Inferior parietal cortex (tissue), 1 donor: Measurements from ENCODE around the gene UGT1A1.
A peak's percentile ranks its signal among the peaks of the same experiment; 100 is the strongest.
"Not testable (repeated sequence)": the region's sequence is repeated elsewhere in the genome, so short reads cannot be mapped to it uniquely, and the experiment has no call there.

ENCODE experiments used
- DNase-seq: peaks from one replicate; pipeline ENCODE4 v3.0.0-alpha.2; 2016; ENCODE audit errors: extremely low spot score

The UGT1A1 gene

DNA sequence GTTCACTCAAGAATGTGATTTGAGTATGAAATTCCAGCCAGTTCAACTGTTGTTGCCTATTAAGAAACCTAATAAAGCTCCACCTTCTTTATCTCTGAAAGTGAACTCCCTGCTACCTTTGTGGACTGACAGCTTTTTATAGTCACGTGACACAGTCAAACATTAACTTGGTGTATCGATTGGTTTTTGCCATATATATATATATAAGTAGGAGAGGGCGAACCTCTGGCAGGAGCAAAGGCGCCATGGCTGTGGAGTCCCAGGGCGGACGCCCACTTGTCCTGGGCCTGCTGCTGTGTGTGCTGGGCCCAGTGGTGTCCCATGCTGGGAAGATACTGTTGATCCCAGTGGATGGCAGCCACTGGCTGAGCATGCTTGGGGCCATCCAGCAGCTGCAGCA, at the start of gene UGT1A1:
TSS of gene UGT1A1 (plus strand) at position 228 of the 400 bp plus-strand sequence. CDS start at position 246, 18 bp downstream.
- DNase-seq = no peak

DNA sequence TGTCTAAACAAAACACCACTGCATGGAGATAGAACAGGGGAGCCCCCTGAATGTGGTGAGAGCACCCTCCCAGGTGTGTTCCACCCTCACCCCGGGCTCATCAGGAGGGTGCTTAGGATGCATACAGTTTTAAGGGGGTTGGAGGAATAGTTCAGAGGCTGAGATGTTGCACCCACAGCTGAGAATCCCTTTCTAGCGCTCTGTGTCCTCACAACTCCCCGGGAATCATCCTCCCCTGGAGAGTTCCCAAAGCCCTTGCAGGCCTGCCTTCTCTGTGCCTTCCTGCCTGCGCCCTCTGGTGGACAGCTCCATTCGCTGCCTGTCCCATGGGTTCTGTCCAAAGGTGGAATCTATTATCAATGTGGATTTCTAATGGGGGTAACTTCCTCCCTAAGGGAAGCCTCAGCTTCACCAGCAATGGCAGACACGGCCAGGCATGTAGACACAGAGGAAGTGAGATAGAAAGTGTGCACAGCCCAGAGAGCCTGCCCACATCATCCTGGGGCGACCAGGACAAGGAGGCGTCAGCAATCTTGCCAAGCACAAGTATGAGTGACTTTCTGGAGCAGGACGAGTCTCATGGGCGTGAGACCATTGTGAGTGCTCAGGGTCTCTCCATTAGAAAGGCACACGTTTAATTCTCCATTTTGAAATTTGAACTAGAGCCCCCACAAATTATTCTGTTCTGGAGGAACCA, 48.6 kb upstream of the UGT1A1 start:
- DNase-seq = peak; percentile 63

DNA sequence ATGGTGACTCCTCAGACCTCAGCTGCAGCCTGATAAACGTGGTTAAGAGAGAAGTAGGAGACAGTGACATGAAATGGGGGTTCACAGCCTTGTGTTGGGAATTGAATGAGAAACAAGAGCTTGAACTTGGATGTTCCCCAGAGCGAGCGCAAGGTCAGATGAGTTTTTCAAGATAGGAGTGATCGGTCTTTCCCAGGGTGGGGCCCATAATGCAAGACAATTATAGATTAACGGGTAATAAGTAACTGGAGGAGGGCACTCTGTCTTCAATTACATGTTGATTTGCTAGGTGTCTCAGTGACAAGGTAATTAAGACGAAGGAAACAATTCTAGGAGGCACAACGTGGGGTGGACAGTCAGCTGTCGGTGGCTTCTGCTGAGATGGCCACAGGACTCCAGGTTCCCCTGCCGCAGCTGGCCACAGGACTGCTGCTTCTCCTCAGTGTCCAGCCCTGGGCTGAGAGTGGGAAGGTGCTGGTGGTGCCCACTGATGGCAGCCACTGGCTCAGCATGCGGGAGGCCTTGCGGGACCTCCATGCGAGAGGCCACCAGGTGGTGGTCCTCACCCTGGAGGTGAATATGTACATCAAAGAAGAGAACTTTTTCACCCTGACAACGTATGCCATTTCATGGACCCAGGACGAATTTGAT, 47.3 kb upstream of the UGT1A1 start, which contains the start of gene UGT1A5:
TSS of gene UGT1A5 (plus strand) at position 297 of the 651 bp plus-strand sequence. CDS start at position 382, 85 bp downstream.
- no peak for DNase-seq

DNA sequence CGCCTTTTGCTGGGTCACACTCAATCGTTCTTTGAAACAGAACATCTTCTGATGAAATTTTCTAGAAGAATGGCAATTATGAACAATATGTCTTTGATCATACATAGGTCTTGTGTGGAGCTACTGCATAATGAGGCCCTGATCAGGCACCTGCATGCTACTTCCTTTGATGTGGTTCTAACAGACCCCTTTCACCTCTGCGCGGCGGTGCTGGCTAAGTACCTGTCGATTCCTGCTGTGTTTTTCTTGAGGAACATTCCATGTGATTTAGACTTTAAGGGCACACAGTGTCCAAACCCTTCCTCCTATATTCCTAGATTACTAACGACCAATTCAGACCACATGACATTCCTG, 46.8 kb upstream of the UGT1A1 start:
- DNase-seq = no peak

DNA sequence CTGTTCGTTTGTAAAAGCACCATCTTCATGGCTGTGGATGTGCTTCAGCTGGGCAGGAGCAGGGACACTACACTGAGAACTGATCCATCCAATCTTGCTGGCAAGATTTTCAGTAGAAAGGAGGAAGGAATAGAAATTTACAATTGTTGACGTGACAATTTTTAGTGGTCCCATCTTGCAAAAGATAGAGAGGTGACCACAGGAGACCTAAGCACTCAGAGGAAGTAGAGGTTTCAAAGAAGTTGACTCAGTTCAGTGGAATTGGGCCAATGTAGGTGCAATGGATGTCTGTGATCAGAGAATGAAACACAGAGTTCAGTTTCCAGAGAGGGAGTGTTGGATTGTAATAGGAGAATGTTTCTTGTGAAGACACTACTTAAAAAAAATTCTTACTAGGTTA, 45.9 kb upstream of the UGT1A1 start:
- no peak for DNase-seq

DNA sequence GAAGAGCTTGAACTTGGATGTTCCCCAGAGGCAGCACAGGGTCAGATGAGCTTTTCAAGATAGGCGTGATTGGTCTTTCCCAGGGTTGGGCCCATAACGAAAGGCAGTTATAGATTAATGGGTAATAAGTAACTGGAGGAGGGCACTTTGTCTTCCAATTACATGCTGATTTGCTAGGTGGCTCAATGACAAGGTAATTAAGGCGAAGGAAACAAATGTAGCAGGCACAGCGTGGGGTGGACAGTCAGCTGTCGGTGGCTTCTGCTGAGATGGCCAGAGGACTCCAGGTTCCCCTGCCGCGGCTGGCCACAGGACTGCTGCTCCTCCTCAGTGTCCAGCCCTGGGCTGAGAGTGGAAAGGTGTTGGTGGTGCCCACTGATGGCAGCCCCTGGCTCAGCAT, 41.5 kb upstream of the UGT1A1 start, which contains the start of gene UGT1A4:
TSS of gene UGT1A4 (plus strand) at position 185 of the 400 bp plus-strand sequence. CDS start at position 270, 85 bp downstream.
- DNase-seq = no peak

DNA sequence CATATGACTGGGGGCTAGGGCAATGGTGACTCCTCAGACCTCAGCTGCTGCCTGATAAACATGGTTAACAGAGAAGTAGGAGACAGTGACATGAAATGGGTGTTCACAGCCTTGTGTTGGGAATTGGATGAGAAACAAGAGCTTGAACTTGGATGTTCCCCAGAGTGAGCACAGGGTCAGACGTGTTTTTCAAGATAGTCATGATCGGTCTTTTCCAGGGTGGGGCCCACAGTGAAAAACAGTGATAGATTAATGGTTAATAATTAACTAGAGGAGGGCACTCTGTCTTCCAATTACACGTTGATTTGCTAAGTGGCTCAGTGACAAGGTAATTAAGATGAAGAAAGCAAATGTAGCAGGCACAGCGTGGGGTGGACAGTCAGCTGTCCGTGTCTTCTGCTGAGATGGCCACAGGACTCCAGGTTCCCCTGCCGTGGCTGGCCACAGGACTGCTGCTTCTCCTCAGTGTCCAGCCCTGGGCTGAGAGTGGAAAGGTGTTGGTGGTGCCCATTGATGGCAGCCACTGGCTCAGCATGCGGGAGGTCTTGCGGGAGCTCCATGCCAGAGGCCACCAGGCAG, 31.3 kb upstream of the UGT1A1 start, which contains the start of gene UGT1A3:
TSS of gene UGT1A3 (plus strand) at position 320 of the 579 bp plus-strand sequence. CDS start at position 405, 85 bp downstream.
- DNase-seq = no peak

DNA sequence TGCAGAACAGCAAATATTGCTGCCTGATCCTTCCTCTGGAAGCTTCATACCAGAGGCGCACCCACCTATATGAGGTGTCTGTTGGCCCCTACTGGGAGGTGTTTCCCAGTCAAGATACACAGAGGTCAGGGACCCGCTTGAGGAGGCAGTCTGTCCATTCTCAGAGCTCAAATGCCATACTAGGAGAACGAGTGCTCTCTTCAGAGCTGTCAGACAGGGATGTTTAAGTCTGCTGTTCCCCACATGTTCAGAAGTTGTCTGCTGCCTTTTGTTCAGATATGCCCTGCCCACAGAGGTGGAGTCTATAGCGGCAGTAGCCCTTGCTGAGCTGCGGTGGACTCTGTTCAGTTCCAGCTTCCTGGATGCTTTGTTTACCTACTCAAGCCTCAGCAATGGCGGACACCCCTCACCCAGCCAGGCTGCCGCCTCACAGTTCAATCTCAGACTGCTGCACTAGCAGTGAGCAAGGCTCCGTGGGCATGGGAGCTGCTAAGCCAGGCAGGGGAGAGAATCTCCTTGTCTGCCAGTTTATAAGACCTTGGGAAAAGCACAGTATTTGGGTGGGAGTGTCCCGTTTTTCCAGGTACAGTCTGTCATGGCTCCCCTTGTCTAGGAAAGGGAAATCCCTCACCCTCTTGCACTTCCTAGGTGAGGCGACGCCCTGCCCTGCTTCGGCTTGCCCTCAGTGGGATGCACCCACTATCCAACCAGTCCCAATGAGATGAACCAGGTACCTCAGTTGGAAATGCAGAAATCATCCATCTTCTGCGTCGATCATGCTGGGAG, 23.0 kb upstream of the UGT1A1 start:
- not testable (repeated sequence) for DNase-seq

DNA sequence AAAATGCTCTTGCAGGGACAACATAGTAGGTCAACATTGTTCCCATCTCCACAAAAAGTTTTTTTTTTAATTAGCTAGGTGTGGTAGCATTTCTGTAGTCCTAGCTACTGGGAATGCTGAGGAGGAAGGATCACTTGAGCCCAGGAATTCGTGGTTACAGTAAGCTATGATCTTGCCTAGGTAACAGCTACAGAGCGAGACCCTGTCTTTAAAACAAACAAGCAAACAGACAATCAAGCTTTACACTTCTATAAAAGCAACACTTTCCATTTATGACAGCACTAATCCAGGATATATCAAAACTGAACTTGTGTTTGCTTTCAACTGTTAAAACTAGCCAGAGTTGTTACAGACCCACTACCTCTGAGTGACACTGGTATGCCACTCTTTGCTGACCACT, 19.2 kb upstream of the UGT1A1 start:
- no peak for DNase-seq

DNA sequence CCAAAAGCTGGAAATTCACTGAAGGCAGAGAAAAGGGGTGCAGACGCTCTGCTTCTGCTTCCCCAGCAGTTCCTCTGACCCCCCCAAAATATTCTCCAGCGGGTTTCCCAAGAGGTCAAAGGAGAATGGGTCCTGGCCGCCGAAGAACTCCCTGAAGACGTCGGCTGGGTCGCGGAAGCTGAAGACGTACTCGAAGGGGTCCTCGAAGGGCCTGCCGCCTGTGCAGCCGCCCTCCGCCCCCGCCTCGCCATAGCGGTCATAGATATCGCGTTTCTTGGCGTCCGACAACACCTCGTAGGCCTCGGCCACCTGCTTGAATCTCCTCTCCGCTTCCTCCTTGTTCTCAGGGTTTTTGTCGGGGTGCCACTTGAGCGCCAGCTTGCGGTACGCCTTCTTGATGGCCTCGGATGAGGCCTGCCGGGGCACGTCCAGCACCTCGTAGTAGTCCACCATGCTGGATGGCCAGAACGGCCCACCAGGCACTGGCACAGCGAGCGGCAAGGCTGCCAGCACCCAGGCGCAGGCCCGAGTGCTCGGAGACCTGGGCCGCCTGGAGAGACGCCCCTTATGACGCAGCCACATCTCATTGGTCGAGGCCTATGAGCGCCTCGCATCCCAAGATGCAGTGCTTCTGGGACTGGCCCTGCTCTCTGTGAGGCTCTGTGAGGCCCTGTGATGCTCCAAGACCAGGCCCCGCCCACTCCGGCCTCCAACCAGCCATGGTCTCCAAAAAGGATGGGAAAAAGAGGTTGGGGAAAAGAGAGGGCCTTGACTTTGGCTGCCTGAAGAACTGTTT, 16.4 kb upstream of the UGT1A1 start:
- no peak for DNase-seq

DNA sequence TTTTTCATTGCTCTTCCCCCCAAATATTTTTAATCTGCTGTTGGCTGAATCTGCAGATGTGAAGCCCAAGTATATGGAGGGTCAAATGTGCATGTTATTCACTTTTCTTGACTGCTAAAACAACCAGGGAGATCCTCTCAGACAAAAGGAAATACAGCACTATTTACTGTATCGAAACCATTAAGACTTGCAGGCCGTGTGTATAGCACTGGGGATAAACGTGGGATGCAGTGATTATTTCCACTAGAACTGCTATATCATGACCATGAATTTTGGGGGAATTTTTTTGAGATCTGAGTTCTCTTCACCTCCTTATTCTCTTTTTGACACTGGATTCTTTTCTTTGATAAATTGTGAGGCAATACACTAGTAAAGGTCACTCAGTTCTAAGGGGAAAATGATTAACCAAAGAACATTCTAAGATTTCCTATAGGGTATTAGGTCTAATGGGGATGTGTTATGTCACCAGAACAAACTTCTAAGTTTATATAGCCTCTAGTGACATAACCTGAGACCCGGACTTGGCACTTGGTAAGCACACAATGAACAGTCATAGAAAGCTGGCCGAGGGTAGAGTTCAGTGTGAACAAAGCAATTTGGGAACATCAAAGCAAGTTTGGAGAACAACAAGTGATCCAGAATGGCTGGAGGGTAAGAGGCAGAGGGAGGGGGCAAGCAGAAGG, 14.9 kb upstream of the UGT1A1 start:
- DNase-seq = no peak

DNA sequence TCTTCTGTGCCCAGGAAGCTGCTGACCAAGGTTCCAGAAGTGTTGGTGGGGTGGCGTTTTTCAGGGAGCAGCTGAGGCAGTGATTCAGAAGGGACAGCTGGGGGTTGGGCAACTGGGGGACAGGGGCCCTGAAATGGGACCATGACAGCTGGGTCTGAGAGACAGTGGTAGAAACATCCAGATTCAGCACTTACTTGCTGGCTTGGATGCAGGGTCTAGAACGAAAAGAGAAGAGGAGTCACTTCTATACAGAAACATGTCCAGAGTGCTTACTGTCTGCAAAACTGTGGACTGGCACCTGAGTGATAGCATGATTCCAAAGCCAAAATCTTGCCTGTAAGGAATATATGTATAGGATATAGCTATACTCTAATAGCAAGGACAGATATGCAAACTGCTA, 14.2 kb upstream of the UGT1A1 start:
- DNase-seq = not testable (repeated sequence)

DNA sequence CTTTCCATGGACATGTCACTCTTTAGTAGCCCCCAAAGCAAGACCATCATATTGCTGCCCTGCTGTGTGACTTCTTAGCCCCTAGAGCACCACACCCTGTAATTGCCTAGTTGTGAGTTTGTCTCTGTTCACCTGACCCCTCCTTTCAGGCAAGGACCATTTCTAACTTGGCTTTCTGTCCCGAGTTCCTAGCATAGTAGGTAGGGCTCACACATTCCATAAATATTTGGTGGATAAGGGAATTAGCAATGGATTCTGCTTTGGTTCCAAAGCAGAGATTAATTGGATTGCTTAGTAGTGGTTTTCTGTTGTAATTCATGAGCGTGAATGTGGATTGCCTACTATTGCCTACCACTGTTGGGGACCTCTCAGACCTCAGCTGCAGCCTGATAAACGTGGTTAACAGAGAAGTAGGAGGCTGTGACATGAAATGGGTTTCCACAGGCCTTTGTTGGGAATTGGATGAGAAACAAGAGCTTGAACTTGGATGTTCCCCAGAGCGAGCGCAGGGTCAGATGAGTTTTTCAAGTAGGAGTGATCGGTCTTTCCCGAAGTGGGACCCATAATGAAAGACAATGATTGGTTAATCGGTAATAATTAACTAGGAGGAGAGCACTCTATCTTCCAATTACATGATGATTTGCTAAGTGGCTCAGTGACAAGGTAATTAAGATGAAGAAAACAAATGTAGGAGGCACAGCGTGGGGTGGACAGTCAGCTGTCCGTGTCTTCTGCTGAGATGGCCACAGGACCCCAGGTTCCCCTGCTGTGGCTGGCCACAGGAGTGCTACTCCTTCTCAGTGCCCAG, 13.4 kb upstream of the UGT1A1 start:
- DNase-seq = no peak

DNA sequence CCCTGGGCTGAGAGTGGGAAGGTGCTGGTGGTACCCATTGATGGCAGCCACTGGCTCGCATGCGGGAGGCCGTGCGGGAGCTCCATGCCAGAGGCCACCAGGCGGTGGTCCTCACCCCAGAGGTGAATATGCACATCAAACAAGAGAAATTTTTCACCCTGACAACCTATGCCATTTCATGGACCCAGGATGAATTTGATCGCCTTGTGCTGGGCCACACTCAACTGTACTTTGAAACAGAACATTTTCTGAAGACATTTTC, 12.9 kb upstream of the UGT1A1 start:
- DNase-seq = no peak

DNA sequence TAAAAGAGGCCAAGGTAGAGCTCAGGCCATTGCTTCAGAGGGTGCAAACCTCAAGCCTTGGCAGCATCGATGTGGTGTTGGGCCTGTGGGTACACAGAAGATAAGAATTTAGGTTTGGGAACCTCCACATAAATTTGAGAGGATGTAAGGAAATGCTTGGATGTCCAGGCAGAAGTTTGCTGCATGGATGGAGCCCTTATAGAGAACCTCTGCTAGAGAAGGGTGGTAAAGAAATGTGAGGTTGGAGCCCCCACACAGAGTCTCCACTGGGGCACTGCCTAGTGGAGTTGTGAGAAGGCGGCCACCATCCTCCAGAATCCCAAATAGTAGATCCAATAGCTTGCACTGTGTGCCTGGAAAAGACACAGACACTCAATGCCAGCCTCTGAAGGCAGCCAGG, 9.4 kb upstream of the UGT1A1 start:
- DNase-seq = not testable (repeated sequence)

DNA sequence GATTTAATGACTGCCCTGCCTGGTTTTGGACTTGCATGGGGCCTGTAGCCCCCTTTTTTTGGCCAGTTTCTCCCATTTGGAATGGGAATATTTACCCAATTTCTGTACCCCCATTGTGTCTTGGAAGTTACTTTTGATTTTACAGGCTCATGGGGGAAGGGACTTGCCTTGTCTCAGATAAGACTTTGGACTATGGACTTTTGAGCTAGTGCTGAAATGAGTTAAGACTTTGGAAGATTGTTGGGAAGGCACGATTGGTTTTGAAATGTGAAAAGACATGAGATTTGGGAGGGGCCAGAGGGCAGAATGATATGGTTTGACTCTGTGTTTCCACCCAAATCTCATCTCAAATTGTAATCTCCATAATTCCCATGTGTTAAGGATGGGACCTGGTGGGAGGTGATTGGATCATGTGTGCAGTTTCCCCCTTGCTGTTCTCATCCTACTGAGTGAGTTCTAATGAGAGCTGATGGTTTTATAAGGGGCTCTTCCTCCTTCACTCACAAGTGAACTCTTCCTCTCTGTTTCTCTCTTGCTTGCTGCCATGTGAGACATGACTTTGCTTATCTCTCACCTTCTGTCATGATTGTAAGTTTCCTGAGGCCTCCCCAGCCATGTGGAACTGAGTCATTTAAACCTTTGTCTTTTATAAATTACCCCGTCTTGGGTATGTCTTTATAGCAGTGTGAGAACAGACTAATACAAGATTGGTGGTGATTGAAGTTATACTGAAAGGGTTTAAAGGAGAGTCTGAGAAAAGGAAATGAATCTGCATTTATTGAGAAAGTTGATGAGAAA, 8.7 kb upstream of the UGT1A1 start:
- not testable (repeated sequence) for DNase-seq

DNA sequence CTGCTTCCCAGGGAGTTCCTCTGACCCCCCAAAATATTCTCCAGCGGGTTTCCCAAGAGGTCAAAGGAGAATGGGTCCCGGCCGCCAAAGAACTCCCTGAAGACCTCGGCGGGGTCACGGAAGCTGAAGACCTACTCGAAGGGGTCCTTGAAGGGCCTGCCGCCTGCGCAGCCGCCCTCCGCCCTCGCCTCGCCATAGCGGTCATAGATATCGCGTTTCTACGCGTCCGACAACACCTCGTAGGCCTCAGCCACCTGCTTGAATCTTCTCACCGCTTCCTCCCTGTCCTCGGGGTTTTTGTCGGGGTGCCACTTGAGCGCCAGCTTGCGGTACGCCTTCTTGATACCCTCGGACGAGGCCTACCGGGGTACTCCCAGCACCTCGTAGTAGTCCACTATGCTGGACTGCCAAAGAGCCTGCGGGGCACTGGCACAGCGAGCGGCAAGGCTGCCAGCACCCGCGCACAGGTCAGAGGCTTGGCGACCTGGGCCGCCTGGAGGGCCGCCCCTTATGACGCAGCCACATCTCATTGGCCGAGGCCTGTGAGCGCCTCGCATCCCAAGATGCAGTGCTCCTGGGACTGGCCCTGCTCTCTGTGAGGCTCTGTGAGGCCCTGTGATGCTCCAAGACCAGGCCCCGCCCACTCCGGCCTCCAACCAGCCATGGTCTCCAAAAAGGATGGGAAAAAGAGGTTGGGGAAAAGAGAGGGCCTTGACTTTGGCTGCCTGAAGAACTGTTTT, 5.0 kb upstream of the UGT1A1 start:
- DNase-seq = no peak

DNA sequence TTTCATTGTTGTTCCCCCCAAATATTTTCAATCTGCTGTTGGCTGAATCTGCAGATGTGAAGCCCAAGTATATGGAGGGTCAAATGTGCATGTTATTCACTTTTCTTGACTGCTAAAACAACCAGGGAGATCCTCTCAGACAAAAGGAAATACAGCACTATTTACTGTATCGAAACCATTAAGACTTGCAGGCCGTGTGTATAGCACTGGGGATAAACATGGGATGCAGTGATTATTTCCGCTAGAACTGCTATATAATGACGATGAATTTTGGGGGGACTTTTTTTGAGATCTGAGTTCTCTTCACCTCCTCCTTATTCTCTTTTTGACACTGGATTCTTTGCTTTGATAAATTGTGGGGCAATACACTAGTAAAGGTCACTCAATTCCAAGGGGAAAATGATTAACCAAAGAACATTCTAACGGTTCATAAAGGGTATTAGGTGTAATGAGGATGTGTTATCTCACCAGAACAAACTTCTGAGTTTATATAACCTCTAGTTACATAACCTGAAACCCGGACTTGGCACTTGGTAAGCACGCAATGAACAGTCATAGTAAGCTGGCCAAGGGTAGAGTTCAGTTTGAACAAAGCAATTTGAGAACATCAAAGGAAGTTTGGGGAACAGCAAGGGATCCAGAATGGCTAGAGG, 3.5 kb upstream of the UGT1A1 start:
- no peak for DNase-seq
